Ureter (tissue), 1 donor: Measurements from ENCODE around the gene FALEC. TPM values are rescaled to one million over a fixed set of nuclear protein-coding genes. Genes with fewer than 3 reads are reported as not detected.

ENCODE experiments used
- DNase-seq: peaks from one replicate; pipeline ENCODE4 v3.0.0-alpha.2; 2020; ENCODE audit warnings: low spot score
- total RNA-seq: library from RNA; stranded (reverse); gene quantifications from one replicate; pipeline ENCODE4 v1.2.4, GENCODE V29; 2023
- donor health status: DM: yes; HTN: yes; CAD: no.

The FALEC gene
- not detected for total RNA-seq

GRCh38 chr1:150515328-150516049, at the start of gene FALEC:
Gene FALEC (plus strand): TSS chr1:150515752.
- peak; percentile 94 for DNase-seq

GRCh38 chr1:150466964-150467363, 48.6 kb upstream of the FALEC start:
- no peak for DNase-seq

- no peak for DNase-seq
Measured at GRCh38 chr1:150469291-150469690, 46.3 kb upstream of the FALEC start.

- DNase-seq: no peak
Measured at GRCh38 chr1:150472601-150473200, 42.9 kb upstream of the FALEC start.

GRCh38 chr1:150473659-150474058, 41.9 kb upstream of the FALEC start:
- DNase-seq: no peak

GRCh38 chr1:150474869-150475268, 40.7 kb upstream of the FALEC start:
- no peak for DNase-seq

- no peak for DNase-seq
Measured at GRCh38 chr1:150476754-150477153, 38.8 kb upstream of the FALEC start.

GRCh38 chr1:150477320-150477719, 38.2 kb upstream of the FALEC start:
- DNase-seq: no peak

GRCh38 chr1:150477733-150478132, 37.8 kb upstream of the FALEC start:
- no peak for DNase-seq

GRCh38 chr1:150479370-150479769, 36.2 kb upstream of the FALEC start:
- DNase-seq: no peak

GRCh38 chr1:150479927-150480352, 35.6 kb upstream of the FALEC start:
- no peak for DNase-seq

- DNase-seq: no peak
Measured at GRCh38 chr1:150484431-150484830, 31.1 kb upstream of the FALEC start.

- DNase-seq: no peak
Measured at GRCh38 chr1:150484861-150485260, 30.7 kb upstream of the FALEC start.

- peak; percentile 98 for DNase-seq
Measured at GRCh38 chr1:150486966-150487762, 28.4 kb upstream of the FALEC start, which contains the start of gene TARS2. Gene TARS2 (plus strand): TSS chr1:150487419. CDS start chr1:150487451, 32 bp downstream.

GRCh38 chr1:150487763-150488115, 27.8 kb upstream of the FALEC start:
- no peak for DNase-seq

- DNase-seq: no peak
Measured at GRCh38 chr1:150493175-150493574, 22.4 kb upstream of the FALEC start.

- DNase-seq: no peak
Measured at GRCh38 chr1:150498342-150498741, 17.2 kb upstream of the FALEC start.

GRCh38 chr1:150505431-150505830, 10.1 kb upstream of the FALEC start:
- no peak for DNase-seq

GRCh38 chr1:150507912-150508864, 7.4 kb upstream of the FALEC start, which contains the start of gene ECM1:
Gene ECM1 (plus strand): TSS chr1:150508109. CDS start chr1:150508210, 101 bp downstream.
- no peak for DNase-seq

GRCh38 chr1:150508982-150509381, 6.6 kb upstream of the FALEC start:
- DNase-seq: no peak

- DNase-seq: no peak
Measured at GRCh38 chr1:150511551-150511950, 4.0 kb upstream of the FALEC start.
